Measurements from ENCODE around the gene ZNF624.

DNA sequence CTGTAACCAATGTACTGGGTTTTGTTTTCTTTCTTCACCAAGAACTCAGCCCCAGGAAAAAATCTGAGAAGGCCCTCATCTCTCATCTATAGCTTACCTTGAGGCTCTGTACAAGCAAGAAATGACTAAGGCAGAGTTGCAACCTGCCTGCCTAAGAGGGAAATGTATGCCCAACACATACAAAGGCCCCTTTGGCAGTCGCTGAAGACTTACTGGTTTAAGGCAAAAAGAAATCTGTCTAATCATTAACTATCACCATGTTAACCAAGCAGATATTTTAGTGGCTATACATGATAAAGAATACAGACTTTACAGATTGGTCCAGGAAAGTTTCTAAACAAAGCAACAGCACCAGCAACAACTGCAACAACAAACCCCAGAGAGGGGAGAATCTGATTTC lies 14.2 kb downstream of the ZNF624 start:
- TF ChIP-seq, protein P1, sequence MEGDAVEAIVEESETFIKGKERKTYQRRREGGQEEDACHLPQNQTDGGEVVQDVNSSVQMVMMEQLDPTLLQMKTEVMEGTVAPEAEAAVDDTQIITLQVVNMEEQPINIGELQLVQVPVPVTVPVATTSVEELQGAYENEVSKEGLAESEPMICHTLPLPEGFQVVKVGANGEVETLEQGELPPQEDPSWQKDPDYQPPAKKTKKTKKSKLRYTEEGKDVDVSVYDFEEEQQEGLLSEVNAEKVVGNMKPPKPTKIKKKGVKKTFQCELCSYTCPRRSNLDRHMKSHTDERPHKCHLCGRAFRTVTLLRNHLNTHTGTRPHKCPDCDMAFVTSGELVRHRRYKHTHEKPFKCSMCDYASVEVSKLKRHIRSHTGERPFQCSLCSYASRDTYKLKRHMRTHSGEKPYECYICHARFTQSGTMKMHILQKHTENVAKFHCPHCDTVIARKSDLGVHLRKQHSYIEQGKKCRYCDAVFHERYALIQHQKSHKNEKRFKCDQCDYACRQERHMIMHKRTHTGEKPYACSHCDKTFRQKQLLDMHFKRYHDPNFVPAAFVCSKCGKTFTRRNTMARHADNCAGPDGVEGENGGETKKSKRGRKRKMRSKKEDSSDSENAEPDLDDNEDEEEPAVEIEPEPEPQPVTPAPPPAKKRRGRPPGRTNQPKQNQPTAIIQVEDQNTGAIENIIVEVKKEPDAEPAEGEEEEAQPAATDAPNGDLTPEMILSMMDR (conservative IDR thresholded peaks at IDR 0.05): no peak
- TF ChIP-seq EZH2 (IDR thresholded peaks at IDR 0.05; ENCODE audit: low read depth): no peak
